22Rv1 (cell line): ENCODE data around the gene GPR25.

Experiments
- ZFX ChIP-seq: fragments of 450-650 bp; IDR thresholded peaks from 2 replicates; pipeline ENCODE4 v1.6.1; 2017; ENCODE audit warnings: antibody characterized with exemption, borderline replicate concordance
- TF ChIP-seq, protein P1 (sequence below): fragments of 450-650 bp; IDR thresholded peaks from 2 replicates; pipeline ENCODE4 v1.5.1; 2017; ENCODE audit warnings: mild to moderate bottlenecking

- TF ChIP-seq, protein P1, sequence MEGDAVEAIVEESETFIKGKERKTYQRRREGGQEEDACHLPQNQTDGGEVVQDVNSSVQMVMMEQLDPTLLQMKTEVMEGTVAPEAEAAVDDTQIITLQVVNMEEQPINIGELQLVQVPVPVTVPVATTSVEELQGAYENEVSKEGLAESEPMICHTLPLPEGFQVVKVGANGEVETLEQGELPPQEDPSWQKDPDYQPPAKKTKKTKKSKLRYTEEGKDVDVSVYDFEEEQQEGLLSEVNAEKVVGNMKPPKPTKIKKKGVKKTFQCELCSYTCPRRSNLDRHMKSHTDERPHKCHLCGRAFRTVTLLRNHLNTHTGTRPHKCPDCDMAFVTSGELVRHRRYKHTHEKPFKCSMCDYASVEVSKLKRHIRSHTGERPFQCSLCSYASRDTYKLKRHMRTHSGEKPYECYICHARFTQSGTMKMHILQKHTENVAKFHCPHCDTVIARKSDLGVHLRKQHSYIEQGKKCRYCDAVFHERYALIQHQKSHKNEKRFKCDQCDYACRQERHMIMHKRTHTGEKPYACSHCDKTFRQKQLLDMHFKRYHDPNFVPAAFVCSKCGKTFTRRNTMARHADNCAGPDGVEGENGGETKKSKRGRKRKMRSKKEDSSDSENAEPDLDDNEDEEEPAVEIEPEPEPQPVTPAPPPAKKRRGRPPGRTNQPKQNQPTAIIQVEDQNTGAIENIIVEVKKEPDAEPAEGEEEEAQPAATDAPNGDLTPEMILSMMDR, result no peak
- no peak for TF ChIP-seq ZFX
Observed at GRCh38 chr1:200846398-200846797, 26.4 kb upstream of the GPR25 start.
